GM23248 (cell line): Measurements from ENCODE around the gene TRMT13.

ENCODE experiments used
- EZH2 ChIP-seq: fragments of 200-600 bp; sonication (generic); IDR thresholded peaks from 2 replicates; pipeline ENCODE4 v1.6.1; 2018; ENCODE audit warnings: antibody characterized with exemption, mild to moderate bottlenecking; ENCODE audit not compliant: insufficient read depth, poor library complexity, severe bottlenecking
- EZH2phosphoT487 ChIP-seq: fragments of 200-600 bp; sonication (generic); IDR thresholded peaks from 2 replicates; pipeline ENCODE4 v1.6.1; 2018; ENCODE audit warnings: antibody characterized with exemption, moderate library complexity, mild to moderate bottlenecking, low read depth; ENCODE audit not compliant: insufficient read depth

DNA sequence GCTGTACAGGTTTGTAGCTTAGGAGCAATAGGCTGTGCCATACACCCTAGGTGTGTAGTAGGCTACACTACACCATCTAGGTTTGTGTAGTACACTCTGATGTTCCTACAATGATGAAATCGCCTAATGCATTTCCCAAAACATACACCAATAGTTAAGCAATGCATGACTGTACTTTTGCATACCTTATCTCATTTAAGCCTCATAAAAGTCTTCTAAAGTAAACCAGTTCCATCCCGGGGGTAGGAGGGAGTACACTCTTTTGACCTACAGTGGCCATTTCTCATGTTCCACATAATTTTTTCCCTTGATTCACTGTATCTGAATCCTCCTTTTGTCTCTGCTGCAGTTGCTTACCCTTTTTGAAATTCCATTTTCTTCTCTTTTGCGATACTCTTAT is 12.2 kb downstream of the TRMT13 start:
- TF ChIP-seq EZH2 (no peak), EZH2phosphoT487 (no peak)
